NCI-H146 (cell line): ENCODE measurements around the gene GALNTL6.
"Not testable (repeated sequence)": the region's sequence is repeated elsewhere in the genome, so short reads cannot be mapped to it uniquely, and the experiment has no call there.

ENCODE experiments used
- DNase-seq: peaks from one replicate; lab custom pipeline; 2025; lab: John Stamatoyannopoulos, UW

Gene GALNTL6

GRCh38 chr4:172404676-172405075 lies 591.5 kb downstream of the GALNTL6 start:
- DNase-seq = peak; percentile 48

GRCh38 chr4:172410363-172410762 lies 597.2 kb downstream of the GALNTL6 start:
- DNase-seq = no peak

GRCh38 chr4:172411149-172411548 lies 597.9 kb downstream of the GALNTL6 start:
- DNase-seq = peak; percentile 21

DNA sequence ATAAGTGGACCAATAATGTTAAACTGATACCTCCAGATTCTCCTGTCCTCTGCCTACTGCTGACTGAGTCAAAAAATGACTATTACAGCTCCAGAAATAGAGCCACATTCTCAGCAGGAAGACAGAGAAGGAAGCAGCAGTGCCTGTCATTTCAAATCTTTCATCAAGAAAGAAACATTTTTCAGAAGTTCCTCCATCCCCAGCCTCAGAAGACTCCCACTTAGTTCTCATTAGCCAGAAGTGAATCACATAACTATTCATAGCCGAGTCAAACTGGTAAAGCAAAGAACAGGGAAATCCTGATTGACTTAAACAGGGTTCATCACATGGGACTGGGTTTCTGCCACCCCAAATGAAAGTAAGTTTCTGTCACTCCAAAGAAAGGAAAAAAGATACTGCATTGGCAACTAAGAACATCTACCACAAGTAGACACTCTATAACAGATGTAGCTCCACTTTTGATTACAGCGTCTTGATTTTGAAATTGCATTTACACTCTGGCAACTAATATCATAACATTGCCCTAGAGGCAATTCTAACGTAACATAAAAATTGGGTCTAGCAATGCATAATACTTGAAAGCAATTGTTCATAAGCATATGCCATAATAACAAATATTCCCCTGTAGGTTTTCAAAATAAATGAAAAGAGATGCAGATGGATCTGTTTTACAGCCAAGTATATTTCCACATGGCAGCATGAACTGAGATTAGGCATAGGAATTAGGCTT lies 599.8 kb downstream of the GALNTL6 start:
- no peak for DNase-seq

DNA sequence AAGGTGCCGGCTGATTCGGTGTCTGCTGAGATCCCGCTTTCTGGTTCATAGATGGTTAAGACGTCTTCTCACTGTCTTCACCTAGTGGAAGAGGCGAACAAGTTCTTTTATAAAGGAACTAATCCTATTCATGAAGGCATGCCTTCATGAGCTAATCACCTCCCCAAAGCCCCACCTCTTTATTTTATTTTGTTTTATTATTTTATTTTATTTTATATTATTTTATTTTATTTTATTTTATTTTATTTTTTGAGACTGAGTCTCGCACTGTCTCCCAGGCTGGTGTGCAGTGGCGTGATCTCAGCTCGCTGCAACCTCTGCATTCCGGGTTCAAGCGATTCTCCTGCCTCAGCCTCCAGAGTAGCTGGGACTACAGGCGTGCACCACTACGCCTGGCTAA lies 615.8 kb downstream of the GALNTL6 start:
- not testable (repeated sequence) for DNase-seq

DNA sequence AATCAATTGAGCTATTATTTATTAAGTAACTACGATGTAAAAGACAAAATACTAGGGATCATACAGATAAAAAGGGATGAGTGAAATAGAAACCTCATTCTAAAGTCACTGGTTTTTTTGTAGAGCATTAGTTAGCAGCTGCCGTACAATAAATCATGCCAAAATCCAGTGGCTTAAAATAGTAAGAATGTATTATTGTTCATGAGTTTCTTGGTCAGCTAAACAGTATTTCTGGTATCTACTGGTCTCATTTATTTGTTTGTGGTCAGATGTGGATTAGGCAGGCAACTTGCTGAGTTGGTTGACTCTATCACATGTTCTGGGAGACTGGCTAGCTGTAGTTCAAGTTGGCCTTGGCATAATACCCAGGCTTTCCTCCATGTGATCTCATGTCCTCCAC lies 667.3 kb downstream of the GALNTL6 start:
- no peak for DNase-seq

DNA sequence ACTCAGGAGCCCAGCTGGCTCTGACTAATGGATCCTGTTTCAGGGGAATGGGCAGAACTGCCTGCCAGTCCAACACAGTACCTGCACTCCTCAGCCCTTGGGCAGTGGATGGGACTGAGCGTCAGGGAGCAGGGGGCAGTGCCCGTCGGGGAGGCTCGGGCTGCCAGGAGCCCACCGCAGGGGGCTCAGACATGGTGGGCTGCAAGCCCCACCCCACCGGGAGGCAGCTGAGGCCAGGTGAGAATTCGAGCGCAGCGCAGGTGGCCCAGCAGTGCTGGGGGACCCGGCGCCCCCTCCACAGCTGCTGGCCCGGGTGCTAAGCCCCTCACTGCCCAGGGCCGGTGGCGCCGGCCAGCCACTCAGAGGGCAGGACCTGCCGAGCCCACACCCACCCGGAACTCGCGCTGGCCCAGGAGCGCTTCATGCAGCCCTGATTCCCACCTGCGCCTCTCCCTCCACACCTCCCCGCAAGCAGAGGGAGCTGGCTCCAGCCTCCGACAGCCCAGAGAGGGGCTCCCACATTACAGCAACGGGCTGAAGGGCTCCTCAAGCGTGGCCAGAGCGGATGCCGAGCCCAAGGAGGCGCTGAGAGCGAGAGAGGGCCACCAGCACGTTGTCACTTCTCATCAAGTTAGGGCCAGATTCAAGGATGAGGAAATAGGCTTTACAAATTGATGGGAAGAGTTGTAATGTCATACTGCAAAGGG lies 668.8 kb downstream of the GALNTL6 start:
- no peak for DNase-seq

GRCh38 chr4:172485007-172485406 lies 671.8 kb downstream of the GALNTL6 start:
- no peak for DNase-seq

DNA sequence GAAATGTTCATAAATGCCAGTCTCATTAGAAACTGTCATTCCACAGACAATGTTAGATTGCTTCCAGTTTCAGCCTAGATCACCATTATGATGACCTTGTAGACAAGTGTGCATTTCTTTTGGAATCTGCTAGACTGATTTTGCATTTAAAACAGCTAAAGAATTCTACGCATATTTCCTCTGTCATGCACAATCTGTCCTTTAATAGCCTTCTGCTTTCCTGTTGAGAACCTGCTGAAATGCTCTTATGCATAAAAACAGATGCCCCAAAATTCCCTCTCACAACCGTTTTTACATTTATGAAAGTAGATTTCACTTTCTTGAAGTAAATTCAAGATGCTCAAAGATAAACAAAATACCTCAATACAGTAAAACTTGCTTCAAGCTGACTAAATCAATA lies 673.3 kb downstream of the GALNTL6 start:
- DNase-seq = no peak

- peak; percentile 88 for DNase-seq
Observed at GRCh38 chr4:172489861-172490260, 676.7 kb downstream of the GALNTL6 start.

- DNase-seq = no peak
Observed at GRCh38 chr4:172495769-172496168, 682.6 kb downstream of the GALNTL6 start.

DNA sequence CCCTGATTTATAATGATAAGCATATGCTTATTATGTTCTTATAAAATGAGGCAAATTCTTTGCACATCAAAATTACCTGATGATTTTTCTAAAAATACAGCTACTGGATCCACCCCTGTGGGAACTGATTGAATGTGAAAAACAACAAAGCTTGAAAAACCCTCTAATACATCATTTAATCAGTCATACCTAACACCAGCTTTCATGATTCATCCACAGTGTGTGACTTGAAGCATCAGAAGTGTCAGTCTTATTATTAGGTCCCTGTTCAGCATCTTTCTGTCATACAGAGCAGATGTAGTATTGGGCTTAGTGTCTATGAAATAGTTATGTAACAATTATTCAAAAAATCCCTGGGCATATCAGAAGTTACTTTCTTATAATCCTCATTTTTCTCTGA lies 684.1 kb downstream of the GALNTL6 start:
- DNase-seq = no peak

GRCh38 chr4:172514011-172514410 lies 700.8 kb downstream of the GALNTL6 start:
- DNase-seq = peak; percentile 44

- DNase-seq = no peak
Observed at GRCh38 chr4:172514801-172515200, 701.6 kb downstream of the GALNTL6 start.

DNA sequence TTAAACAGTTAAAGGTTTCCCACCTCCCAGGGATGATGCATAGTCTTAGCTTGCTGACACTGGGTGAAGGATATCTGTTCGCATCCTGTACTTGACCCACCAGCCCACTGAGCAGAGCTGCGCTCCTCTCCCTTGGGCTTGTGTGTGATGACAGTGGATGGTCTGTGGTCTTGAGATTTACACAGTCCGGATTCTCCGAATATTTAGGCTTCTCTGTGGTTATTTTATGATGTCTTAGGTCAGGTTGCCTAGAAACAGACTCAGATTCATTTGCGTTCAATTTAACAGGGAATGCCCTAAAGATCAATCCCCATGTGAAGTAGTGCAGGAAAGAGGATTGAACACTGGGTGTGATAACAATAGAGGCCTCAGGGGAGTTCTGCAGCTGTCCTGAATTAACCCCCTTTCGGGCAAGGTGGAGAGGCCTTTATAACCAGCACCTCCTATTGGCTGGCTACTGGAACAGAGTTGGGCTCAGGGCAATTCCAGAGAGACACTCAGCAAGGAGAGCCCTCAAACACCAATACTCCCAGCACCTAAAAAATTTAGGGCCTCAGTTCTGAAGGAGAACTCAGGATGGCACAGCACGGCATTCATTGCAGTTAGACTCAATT lies 702.2 kb downstream of the GALNTL6 start:
- DNase-seq = no peak

GRCh38 chr4:172517391-172517790 lies 704.2 kb downstream of the GALNTL6 start:
- no peak for DNase-seq

- no peak for DNase-seq
Observed at GRCh38 chr4:172521248-172521647, 708.0 kb downstream of the GALNTL6 start.

DNA sequence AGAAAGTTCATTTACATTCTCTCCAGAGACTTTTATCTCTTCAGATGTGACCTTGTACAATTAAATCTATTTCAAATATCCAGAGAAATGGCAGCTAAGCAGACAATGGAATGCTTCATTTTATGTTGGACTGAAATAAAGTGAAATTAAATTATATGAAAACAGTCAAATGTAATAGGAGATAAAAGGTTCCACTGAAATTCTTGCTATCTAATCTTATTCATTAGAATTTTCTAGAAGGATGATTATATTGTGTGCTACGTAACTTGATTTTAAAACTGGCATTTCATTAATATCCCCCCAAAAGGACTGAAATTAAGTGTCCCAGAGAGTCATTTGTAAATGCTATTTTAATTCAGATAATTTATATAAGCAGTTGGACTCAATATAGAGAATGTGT lies 708.5 kb downstream of the GALNTL6 start:
- no peak for DNase-seq

- DNase-seq = no peak
Observed at GRCh38 chr4:172543249-172543648, 730.0 kb downstream of the GALNTL6 start.

DNA sequence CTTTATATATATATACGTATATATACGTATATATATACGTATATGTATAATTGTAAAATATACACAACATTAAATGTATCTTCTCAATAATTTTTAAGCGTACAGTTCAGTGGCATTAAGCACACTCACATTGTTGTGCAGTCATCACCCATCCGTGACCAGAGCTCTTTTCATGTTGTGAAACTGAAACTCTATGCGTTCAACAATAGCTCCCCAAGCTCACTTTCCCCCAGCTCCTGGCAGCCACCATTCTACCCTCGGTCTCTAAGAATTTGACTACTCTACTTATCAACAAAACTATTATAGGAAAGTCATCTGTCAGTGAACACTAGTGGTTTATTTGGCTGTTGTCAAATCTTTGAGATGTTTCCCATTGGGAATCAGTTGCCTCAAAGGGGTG lies 733.6 kb downstream of the GALNTL6 start:
- DNase-seq = no peak

DNA sequence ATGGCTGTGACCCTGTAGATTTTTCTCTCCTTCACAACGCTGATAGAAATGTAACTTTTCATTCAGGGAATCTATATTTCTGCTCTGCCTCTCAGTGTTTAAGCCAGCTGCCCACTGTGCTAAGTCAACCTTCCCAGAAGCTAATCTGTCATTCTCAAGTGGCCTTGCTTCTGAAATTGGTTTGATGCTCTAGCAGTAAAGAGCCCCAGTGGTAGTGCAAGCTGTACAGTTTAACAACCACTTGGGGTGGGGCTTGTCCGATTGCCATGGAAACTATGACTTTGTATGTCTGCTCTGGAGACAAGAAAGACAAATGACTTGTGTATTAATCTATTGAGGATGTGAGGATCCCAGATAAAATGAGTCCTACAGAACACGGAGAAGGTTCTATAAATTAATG lies 734.5 kb downstream of the GALNTL6 start:
- DNase-seq = peak; percentile 88

- no peak for DNase-seq
Observed at GRCh38 chr4:172553216-172553615, 740.0 kb downstream of the GALNTL6 start.

- DNase-seq = no peak
Observed at GRCh38 chr4:172554588-172554987, 741.4 kb downstream of the GALNTL6 start.
